GM23338 (cell line): ENCODE results near the gene OLFML2B. TPM values are rescaled to one million over a fixed set of nuclear protein-coding genes. Genes with fewer than 3 reads are reported as not detected.

Experiments used
- ATAC-seq: fragments of 200-7000 bp; cut with Tn5 transposase; 3 replicates; pipeline ENCODE4 v1.9.1; 2020
- DNase-seq: peaks from one replicate; pipeline ENCODE4 v3.0.0-alpha.2; 2015; ENCODE audit warnings: low spot score
- H2AFZ ChIP-seq: fragments of 200-600 bp; sonication (generic); 2 replicates; pipeline ENCODE4 v1.8.0; 2016; ENCODE audit warnings: antibody characterized with exemption, mild to moderate bottlenecking, moderate library complexity
- H3F3A ChIP-seq: fragments of 200-600 bp; sonication (generic); replicated peaks from 2 replicates; pipeline ENCODE4 v1.8.0; 2017; ENCODE audit warnings: antibody characterized with exemption, mixed run types, low read depth
- H3K27ac ChIP-seq: fragments of 200-600 bp; sonication (generic); 2 replicates; pipeline ENCODE4 v1.6.1; 2016; ENCODE audit warnings: low read depth
- H3K27me3 ChIP-seq: fragments of 200-600 bp; sonication (generic); 2 replicates; pipeline ENCODE4 v1.8.0; 2016; ENCODE audit warnings: mild to moderate bottlenecking, mixed run types, moderate library complexity; ENCODE audit not compliant: insufficient read depth
- H3K36me3 ChIP-seq: fragments of 200-600 bp; sonication (generic); 2 replicates; pipeline ENCODE4 v1.8.0; 2016; ENCODE audit warnings: mild to moderate bottlenecking; ENCODE audit not compliant: insufficient read depth
- H3K4me1 ChIP-seq: fragments of 200-600 bp; sonication (generic); 2 replicates; pipeline ENCODE4 v1.8.0; 2016; ENCODE audit warnings: mild to moderate bottlenecking, moderate library complexity; ENCODE audit not compliant: insufficient read depth
- H3K4me2 ChIP-seq: fragments of 200-600 bp; sonication (generic); 2 replicates; pipeline ENCODE4 v1.7.1; 2017; ENCODE audit warnings: mixed run types
- H3K4me3 ChIP-seq: fragments of 200-600 bp; sonication (generic); 2 replicates; pipeline ENCODE4 v1.6.1; 2016; ENCODE audit warnings: mixed run types
- H3K79me2 ChIP-seq: fragments of 200-600 bp; sonication (generic); replicated peaks from 2 replicates; pipeline ENCODE4 v1.8.0; 2017; ENCODE audit warnings: mild to moderate bottlenecking; ENCODE audit not compliant: insufficient read depth
- H3K9me2 ChIP-seq: fragments of 200-600 bp; sonication (generic); 2 replicates; pipeline ENCODE4 v1.8.0; 2017; ENCODE audit not compliant: insufficient read depth
- H4K20me1 ChIP-seq: fragments of 200-600 bp; sonication (generic); replicated peaks from 2 replicates; pipeline ENCODE4 v1.8.0; 2017; ENCODE audit warnings: mild to moderate bottlenecking; ENCODE audit not compliant: insufficient read depth
- H3K27ac Mint-ChIP-seq: 2 replicates; pipeline ENCODE4 v1.8.0; 2020; ENCODE audit warnings: inconsistent platforms, mild to moderate bottlenecking, moderate library complexity, mixed read lengths
- H3K27me3 Mint-ChIP-seq: 3 replicates; pipeline ENCODE4 v1.8.0; 2022; ENCODE audit warnings: low read depth, mild to moderate bottlenecking, moderate library complexity, mixed read lengths, inconsistent platforms; ENCODE audit not compliant: insufficient read depth, poor library complexity
- H3K36me3 Mint-ChIP-seq: 3 replicates; pipeline ENCODE4 v1.8.0; 2021; ENCODE audit warnings: low read depth, mild to moderate bottlenecking, inconsistent platforms, moderate library complexity, mixed read lengths
- H3K4me1 Mint-ChIP-seq: 3 replicates; pipeline ENCODE4 v1.8.0; 2020; ENCODE audit warnings: mild to moderate bottlenecking, inconsistent platforms, mixed read lengths
- H3K4me3 Mint-ChIP-seq: 3 replicates; pipeline ENCODE4 v1.8.0; 2021; ENCODE audit warnings: moderate library complexity, mild to moderate bottlenecking, inconsistent platforms, mixed read lengths
- H3K9me3 Mint-ChIP-seq: 3 replicates; pipeline ENCODE4 v1.8.0; 2020; ENCODE audit warnings: moderate library complexity, mild to moderate bottlenecking, inconsistent platforms, mixed read lengths
- CREB1 ChIP-seq: fragments of 250-450 bp; sonication (Bioruptor Pico); IDR thresholded peaks from 2 replicates; pipeline ENCODE4 v1.5.0; 2020; ENCODE audit warnings: low read depth, mild to moderate bottlenecking, moderate library complexity
- EZH2phosphoT487 ChIP-seq: fragments of 200-600 bp; sonication (generic); IDR thresholded peaks from one replicate; pipeline ENCODE4 v1.8.1; 2018; ENCODE audit warnings: antibody characterized with exemption; ENCODE audit not compliant: unreplicated experiment
- POLR2AphosphoS5 ChIP-seq: IDR thresholded peaks from 2 replicates; pipeline ENCODE4 v1.6.1; 2016; ENCODE audit warnings: antibody characterized with exemption, low read depth
- REST ChIP-seq: IDR thresholded peaks from one replicate; pipeline ENCODE4 v1.6.1; 2018; ENCODE audit warnings: antibody characterized with exemption; ENCODE audit not compliant: unreplicated experiment
- STAT1 ChIP-seq: IDR thresholded peaks from one replicate; pipeline ENCODE4 v1.6.1; 2016; ENCODE audit warnings: antibody characterized with exemption; ENCODE audit not compliant: unreplicated experiment
- ZNF114 ChIP-seq: fragments of 250-450 bp; sonication (Bioruptor Pico); IDR thresholded peaks from 2 replicates; pipeline ENCODE4 v1.5.0; 2020; ENCODE audit warnings: mild to moderate bottlenecking, moderate library complexity
- ZNF331 ChIP-seq: fragments of 250-450 bp; sonication (Bioruptor Pico); IDR thresholded peaks from 2 replicates; pipeline ENCODE4 v1.5.0; 2020; ENCODE audit warnings: low read depth, mild to moderate bottlenecking, moderate library complexity
- polyA plus RNA-seq: library from polyadenylated mRNA; unstranded; fragments of >200 nt; fragmentation: Nextera tagmentation; extraction: Ambion mirVana; gene quantifications from 2 replicates; pipeline ENCODE4 v1.2.1, GENCODE V29; 2016
- total RNA-seq: library from RNA; depleted of rRNA; stranded (reverse); fragments of >200 nt; shearing (Covaris generic); gene quantifications from 2 replicates; pipeline ENCODE4 v1.2.3, GENCODE V29; 2014

Gene OLFML2B
- total and polyA plus RNA-seq, 2 experiments from 2014 or later, result 2.9 to 4.3 TPM

- TF ChIP-seq REST, result no peak
These were observed 53.0 kb downstream of the OLFML2B start (continued) for GRCh38 chr1:161970633-161971032.

DNA sequence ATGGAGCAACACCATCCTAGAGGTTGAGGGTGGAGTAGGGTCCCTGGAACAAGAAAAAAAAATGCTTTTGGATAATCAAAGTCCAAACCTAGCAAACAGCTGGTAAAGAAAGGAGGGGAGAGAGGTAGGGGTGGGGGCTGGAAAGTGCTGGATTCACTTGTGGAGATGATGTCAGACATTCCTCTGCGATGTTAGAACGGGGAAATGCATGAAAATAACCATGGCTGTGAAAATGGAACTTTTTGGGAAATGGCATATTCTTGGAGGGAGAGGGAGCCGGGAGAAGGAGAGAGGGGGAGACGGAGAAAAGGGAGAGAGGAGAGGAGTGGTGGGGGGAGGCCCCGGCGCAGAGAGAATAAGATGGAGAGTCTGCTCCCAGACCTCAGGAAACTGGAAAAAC, 53.6 kb downstream of the OLFML2B start:
- H3K79me2 ChIP-seq, result no peaks in the 10 kb centered on the region
- no peak overlapping the region for H3K4me3 ChIP-seq
- H3K4me1 ChIP-seq, result 0 out of 2 replicates have a peak, but pooled peaks cover 4% of the 10 kb centered on the region
- Mint-ChIP-seq H3K4me3 (no peak overlapping the region), H3K9me3 (no peaks in the 10 kb centered on the region), H3K27ac (no peak overlapping the region), H3K36me3 (no peaks in the 10 kb centered on the region), H3K27me3 (peaks cover 2% of the 10 kb centered on the region), H3K4me1 (peaks cover 24% of the 10 kb centered on the region)
- no peak overlapping the region for H3K4me2 ChIP-seq
- no peaks in the 10 kb centered on the region for H3F3A ChIP-seq
- TF ChIP-seq ZNF114 (CRISPR knock-in tag), result no peak
- TF ChIP-seq CREB1 (CRISPR knock-in tag), result no peak
- TF ChIP-seq ZNF331, result no peak
- no peak for TF ChIP-seq REST
- peaks cover 11% of the 10 kb centered on the region for H3K9me2 ChIP-seq
- H2AFZ ChIP-seq, result no peak overlapping the region
- no peak for ATAC-seq
- H3K27ac ChIP-seq, result no peak overlapping the region
- no peaks in the 10 kb centered on the region for H3K27me3 ChIP-seq
- no peaks in the 10 kb centered on the region for H3K36me3 ChIP-seq
- H4K20me1 ChIP-seq, result no peaks in the 10 kb centered on the region; the same call in 1 of the 2 replicates
- DNase-seq, result no peak

GRCh38 chr1:161966067-161966466, 57.6 kb downstream of the OLFML2B start:
- no peak for ATAC-seq
- Histone ChIP-seq H3K4me3 (no peak overlapping the region), H2AFZ (no peak overlapping the region), H3F3A (no peaks in the 10 kb centered on the region), H3K27me3 (no peaks in the 10 kb centered on the region), H3K27ac (no peak overlapping the region), H4K20me1 (no peaks in the 10 kb centered on the region; the same call in 1 of the 2 replicates), H3K4me1 (0 out of 2 replicates have a peak, but pooled peaks cover 4% of the 10 kb centered on the region), H3K79me2 (no peaks in the 10 kb centered on the region), H3K4me2 (no peak overlapping the region), H3K9me2 (peaks cover 11% of the 10 kb centered on the region), H3K36me3 (no peaks in the 10 kb centered on the region)
- Mint-ChIP-seq H3K4me3 (no peak overlapping the region), H3K4me1 (peaks cover 15% of the 10 kb centered on the region), H3K27ac (no peak overlapping the region), H3K9me3 (no peaks in the 10 kb centered on the region), H3K36me3 (no peaks in the 10 kb centered on the region), H3K27me3 (no peaks in the 10 kb centered on the region)
- no peak for DNase-seq
- no peak for TF ChIP-seq REST
- no peak for TF ChIP-seq EZH2phosphoT487
- no peak for TF ChIP-seq STAT1
- no peak for TF ChIP-seq POLR2AphosphoS5
- no peak for TF ChIP-seq CREB1 (CRISPR knock-in tag)
